LNCaP clone FGC (cell line): Measurements from ENCODE around the gene TSKU.
"Not testable (repeated sequence)": the region's sequence is repeated elsewhere in the genome, so short reads cannot be mapped to it uniquely, and the experiment has no call there.

Experiments used
- DNase-seq: peaks from one replicate; pipeline ENCODE4 v3.0.0-alpha.2; 2011; ENCODE audit warnings: low read depth
- H3K4me3 ChIP-seq: 2 replicates; pipeline ENCODE4 v1.5.1; 2011; ENCODE audit warnings: mild to moderate bottlenecking, low read depth, low read length, control low read depth
- TF ChIP-seq, protein P1 (sequence below): IDR thresholded peaks from 2 replicates; pipeline ENCODE4 v1.5.1; 2012; ENCODE audit warnings: mild to moderate bottlenecking; ENCODE audit not compliant: control insufficient read depth, insufficient read depth; ENCODE audit errors: extremely low read depth

The TSKU gene

DNA sequence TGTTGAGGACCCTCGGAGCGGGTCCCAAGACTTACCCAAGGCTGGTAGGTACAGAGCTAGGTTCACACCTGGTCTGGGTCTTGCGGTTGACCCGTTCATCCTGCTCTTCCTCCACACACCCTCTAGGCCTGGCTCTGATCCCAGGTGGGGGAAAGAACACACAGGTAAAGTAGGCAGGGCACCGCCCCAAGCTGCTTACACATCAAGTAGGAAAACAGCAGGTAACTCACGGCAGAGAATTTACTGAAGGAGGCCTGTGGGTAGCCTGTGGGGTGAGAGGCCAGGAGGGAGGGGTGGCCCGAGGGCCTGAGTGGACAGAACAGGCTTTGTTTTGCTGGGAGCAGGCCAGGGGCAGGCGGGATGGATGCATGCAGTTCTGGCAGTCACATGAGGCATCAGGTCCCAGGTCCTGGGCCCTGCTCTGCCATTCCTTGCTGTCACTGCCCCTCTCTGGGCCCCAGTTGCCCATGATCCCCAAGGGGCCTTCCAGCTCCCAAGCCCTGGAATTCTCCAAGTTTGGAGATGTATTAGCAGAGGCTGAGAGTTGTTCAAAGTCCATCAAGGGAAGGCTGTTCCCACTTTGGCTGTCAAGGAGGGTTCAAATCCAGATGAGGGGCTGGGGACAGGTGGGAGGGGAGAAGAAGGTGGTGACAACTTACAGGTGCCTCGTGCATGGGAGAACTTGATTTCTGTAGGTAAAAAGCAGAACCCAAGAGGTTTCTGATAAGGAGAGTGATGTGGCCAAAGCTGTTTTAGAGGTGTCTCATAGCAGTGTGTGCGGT lies 5.7 kb downstream of the TSKU start:
- H3K4me3 ChIP-seq: no peak overlapping the region
- TF ChIP-seq, protein P1, sequence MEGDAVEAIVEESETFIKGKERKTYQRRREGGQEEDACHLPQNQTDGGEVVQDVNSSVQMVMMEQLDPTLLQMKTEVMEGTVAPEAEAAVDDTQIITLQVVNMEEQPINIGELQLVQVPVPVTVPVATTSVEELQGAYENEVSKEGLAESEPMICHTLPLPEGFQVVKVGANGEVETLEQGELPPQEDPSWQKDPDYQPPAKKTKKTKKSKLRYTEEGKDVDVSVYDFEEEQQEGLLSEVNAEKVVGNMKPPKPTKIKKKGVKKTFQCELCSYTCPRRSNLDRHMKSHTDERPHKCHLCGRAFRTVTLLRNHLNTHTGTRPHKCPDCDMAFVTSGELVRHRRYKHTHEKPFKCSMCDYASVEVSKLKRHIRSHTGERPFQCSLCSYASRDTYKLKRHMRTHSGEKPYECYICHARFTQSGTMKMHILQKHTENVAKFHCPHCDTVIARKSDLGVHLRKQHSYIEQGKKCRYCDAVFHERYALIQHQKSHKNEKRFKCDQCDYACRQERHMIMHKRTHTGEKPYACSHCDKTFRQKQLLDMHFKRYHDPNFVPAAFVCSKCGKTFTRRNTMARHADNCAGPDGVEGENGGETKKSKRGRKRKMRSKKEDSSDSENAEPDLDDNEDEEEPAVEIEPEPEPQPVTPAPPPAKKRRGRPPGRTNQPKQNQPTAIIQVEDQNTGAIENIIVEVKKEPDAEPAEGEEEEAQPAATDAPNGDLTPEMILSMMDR: no peak
- peak; percentile 99 for DNase-seq

DNA sequence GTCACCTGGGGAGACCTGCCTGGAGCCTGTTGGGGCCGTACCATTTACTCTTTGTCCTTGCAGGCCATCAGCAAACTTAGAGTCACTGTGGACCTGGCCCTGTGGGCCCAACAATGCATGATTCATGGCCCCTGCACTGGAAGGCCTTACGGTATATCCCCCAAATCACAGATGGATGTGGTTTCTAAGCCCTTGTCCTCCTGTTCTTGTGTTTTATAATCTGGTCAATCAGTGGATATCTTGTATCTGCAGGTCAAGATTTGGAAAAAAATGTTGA lies 6.2 kb downstream of the TSKU start:
- no peak overlapping the region for H3K4me3 ChIP-seq
- no peak for DNase-seq
- TF ChIP-seq, protein P1: no peak

DNA sequence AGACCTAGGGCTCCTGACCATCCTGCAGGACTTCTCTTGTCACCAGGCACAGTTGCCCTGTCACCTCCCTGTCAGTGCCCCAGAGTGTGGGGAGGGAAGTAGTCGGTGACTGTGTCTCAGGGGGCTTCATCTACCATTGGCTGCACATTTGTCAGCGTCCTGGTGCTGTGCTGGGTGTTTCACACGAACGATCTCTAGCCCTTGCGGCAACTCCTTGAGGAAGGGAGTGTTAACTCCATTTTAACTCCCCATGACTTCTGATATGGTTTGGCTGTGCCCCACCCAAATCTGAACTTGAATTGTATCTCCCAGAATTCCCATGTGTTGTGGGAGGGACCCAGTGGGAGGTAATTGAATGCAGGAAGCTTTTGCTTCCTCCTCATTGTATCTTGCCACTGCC lies 7.1 kb downstream of the TSKU start:
- H3K4me3 ChIP-seq: no peak overlapping the region
- DNase-seq: no peak
- TF ChIP-seq, protein P1: no peak

DNA sequence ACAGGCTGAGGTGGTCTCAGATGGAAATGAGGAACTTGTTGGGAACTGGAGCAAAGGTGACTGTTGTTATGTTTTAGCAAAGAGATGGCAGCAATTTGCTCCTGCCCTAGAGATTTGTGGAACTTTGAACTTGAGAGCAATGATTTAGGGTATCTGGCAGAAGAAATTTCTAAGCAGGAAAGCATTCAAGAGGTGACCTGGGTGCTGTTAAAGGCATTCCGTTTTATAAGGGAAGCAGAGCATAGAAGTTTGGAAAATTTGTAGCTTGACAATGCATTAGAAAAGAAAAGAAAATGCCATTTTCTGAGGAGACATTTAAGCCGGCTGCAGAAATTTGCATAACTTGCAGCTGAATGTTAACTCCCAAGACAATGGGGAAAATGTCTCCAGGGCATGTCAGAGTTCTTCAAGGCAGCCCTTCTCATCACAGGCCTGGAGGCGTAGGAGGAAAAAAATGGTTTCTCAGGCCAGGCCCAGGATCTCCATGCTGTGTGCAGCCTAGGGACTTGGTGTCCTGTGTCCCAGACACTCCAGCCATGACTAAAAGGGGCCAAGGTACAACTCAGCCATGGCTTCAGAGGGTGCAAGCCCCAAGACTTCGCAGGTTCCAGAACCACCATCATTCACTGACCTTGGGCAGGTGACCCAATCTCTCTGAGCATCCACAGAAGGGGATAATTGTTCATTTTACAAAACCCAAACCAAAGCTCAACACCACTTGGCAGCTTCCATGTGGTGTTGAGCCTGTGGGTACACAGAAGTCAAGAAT lies 8.0 kb downstream of the TSKU start:
- H3K4me3 ChIP-seq, DNase-seq: not testable (repeated sequence)

DNA sequence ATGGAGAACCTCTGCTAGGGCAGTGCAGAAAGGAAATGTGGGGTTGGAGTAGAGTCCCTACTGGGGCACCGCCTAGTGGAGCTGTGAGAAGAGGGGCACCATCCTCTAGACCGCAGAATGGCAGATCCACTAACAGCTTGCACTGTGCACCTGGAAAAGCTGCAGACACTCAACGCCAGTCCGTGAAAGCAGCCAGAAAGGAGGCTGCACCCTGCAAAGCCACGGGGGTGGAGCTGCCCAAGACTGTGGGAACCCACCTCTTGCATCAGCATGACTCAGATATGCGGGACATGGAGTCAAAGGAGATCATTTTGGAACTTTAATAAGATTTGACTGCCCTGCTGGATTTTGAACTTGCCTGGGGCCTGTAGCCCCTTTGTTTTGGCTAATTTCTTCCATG lies 8.7 kb downstream of the TSKU start:
- H3K4me3 ChIP-seq: no peak overlapping the region
- TF ChIP-seq, protein P1: no peak
- DNase-seq: no peak

DNA sequence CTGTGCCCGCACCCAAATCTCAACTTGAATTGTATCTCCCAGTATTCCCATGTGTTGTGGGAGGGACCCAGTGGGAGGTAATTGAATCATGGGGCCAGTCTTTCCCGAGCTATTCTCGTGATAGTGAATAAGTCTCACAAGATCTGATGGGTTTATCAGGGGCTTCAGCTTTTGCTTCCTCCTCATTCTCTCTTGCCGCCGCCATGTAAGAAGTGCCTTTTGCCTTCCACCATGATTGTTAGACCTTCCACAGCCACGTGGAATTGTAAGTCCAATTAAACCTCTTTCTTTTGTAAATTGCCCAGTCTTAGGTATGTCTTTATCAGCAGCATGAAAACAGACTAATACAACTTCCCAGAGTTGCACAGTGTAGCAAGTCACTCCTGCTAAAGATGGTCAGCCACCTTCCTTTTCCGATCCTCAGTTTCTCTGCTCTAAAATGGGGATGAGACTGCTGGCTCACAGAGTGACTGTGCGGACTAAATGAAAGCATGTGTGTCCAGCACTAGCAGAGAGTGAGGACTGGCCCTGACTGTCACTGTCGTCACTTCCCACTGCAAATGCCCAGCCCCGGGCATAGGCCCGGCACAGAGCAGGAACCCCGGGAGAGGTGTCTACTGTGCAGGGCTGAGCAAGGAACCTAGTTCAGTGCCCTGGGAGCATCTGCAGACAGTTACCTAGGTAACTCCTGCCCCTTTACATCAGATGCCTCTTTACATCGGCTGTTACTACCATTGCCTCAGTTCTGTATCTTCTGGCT lies 9.5 kb downstream of the TSKU start:
- no peak for DNase-seq
- TF ChIP-seq, protein P1: no peak
- no peak overlapping the region for H3K4me3 ChIP-seq
